OCI-LY1 (cell line): Measurements from ENCODE around the gene KLHDC10.

ENCODE experiments used
- CTCF ChIP-seq: fragments of 200-600 bp; sonication (generic), shearing (Covaris generic); IDR thresholded peaks from 2 replicates; pipeline ENCODE4 v1.5.1; 2017; ENCODE audit warnings: mild to moderate bottlenecking, antibody characterized with exemption, low read length, moderate library complexity, mixed read lengths
- EZH2 ChIP-seq: fragments of 200-600 bp; sonication (generic), shearing (Covaris generic); IDR thresholded peaks from 2 replicates; pipeline ENCODE4 v1.8.0; 2017; ENCODE audit warnings: borderline replicate concordance, mixed run types, mild to moderate bottlenecking, antibody characterized with exemption, low read length, moderate library complexity, mixed read lengths

GRCh38 chr7:130156140-130156539 lies 85.8 kb downstream of the KLHDC10 start:
- TF ChIP-seq EZH2: no peak
- no peak for TF ChIP-seq CTCF
